ENCODE data around the gene SRGAP3. TPM values are rescaled to one million over a fixed set of nuclear protein-coding genes. Genes with fewer than 3 reads are reported as not detected.
"Not testable (repeated sequence)": the region's sequence is repeated elsewhere in the genome, so short reads cannot be mapped to it uniquely, and the experiment has no call there.

Gene SRGAP3
- total and polyA plus RNA-seq, 2 experiments from 2014 or later = 0.89 to 1.7 TPM

DNA sequence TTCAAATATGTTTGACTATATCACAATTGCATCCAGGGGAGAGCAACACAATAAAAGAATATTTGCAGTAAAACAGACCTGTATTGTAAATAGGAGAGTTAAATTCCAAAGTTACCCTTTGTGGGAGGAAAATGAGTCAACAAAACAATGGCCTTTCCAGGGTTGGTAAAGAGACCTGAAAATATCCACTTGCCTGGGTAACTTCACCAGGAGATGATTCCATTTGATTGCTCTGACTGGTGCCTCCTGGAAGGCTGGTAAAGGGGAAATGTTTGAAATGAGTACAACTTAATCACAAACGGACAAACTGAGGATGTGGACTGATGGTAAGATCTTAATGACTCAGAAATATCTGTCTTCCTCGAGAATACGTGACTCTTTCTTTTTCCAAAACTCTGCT lies 43.6 kb upstream of the SRGAP3 start:
- DNase-seq = peak; percentile 19
- no peak overlapping the region for H2AFZ ChIP-seq
- peaks cover 4% of the 10 kb centered on the region; the same call in 1 of the 2 replicates for H3F3A ChIP-seq (ENCODE audit: insufficient read depth)
- H3K27ac ChIP-seq = no peak overlapping the region
- no peak overlapping the region for H3K9ac ChIP-seq
- H4K20me1 ChIP-seq (ENCODE audit: insufficient read depth) = no peaks in the 10 kb centered on the region
- H3K27me3 ChIP-seq (replicated peaks; ENCODE audit: insufficient read depth) = no peaks in the 10 kb centered on the region
- in situ Hi-C loops (cut with MboI) = no loop called here
- no peaks in the 10 kb centered on the region for H3K9me3 ChIP-seq (ENCODE audit: low read depth)
- peaks cover 18% of the 10 kb centered on the region for H3K4me1 ChIP-seq (ENCODE audit: insufficient read depth)
- H3K4me2 ChIP-seq (ENCODE audit: unreplicated experiment) = no peak overlapping the region
- no peaks in the 10 kb centered on the region for H3K79me2 ChIP-seq (ENCODE audit: insufficient read depth)
- H3K4me3 ChIP-seq = no peak overlapping the region
- H3K9me2 ChIP-seq (ENCODE audit: insufficient read depth) = no peaks in the 10 kb centered on the region
- TF ChIP-seq EZH2phosphoT487 (IDR thresholded peaks at IDR 0.05; ENCODE audit: insufficient read depth, low read depth) (no peak), EZH2 (IDR thresholded peaks at IDR 0.05; ENCODE audit: insufficient read depth, poor library complexity, severe bottlenecking) (no peak)
- no peaks in the 10 kb centered on the region for H3K36me3 ChIP-seq (ENCODE audit: low read depth)
- 60 to 65% methylated on average over 3 of the region's 3 CpGs for WGBS, 2 experiments (ENCODE audit: low coverage in 1 of 2, low lambda C conversion rate in 2 of 2, missing lambda C conversion rate in 2 of 2)

DNA sequence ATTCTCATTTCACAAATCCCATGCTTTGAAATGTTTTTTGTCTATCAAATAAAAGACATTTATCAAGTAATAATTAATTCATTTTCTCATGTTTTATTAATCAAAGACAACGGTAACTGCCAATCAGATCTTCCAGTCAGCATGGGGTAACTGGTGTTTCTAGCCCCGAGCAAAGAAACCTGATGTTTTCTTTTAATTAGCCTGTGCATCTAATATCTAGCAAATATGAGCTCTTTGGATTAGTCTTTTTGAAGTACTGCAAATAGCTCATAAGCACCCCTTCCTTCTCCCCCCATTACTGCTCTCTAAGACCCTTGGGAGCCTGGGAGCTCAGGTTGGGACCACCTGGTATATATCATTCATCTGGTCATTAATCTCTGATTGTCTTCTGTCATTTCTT lies 43.1 kb upstream of the SRGAP3 start:
- Histone ChIP-seq H3K4me1 (ENCODE audit: insufficient read depth) (peaks cover 15% of the 10 kb centered on the region; the same call in 1 of the 2 replicates), H3K4me3 (no peak overlapping the region), H3K9me3 (ENCODE audit: low read depth) (no peaks in the 10 kb centered on the region), H3K79me2 (ENCODE audit: insufficient read depth) (no peaks in the 10 kb centered on the region), H3K9me2 (ENCODE audit: insufficient read depth) (no peaks in the 10 kb centered on the region), H3K9ac (no peak overlapping the region), H3K4me2 (ENCODE audit: unreplicated experiment) (no peak overlapping the region), H3K27me3 (replicated peaks; ENCODE audit: insufficient read depth) (no peaks in the 10 kb centered on the region), H2AFZ (no peak overlapping the region), H4K20me1 (ENCODE audit: insufficient read depth) (no peaks in the 10 kb centered on the region), H3F3A (ENCODE audit: insufficient read depth) (no peaks in the 10 kb centered on the region; the same call in 1 of the 2 replicates), H3K27ac (no peak overlapping the region), H3K36me3 (ENCODE audit: low read depth) (no peaks in the 10 kb centered on the region)
- no peak for DNase-seq
- TF ChIP-seq EZH2phosphoT487 (IDR thresholded peaks at IDR 0.05; ENCODE audit: insufficient read depth, low read depth) (no peak), EZH2 (IDR thresholded peaks at IDR 0.05; ENCODE audit: insufficient read depth, poor library complexity, severe bottlenecking) (no peak)
- WGBS, 2 experiments (ENCODE audit: low coverage in 1 of 2, low lambda C conversion rate in 2 of 2, missing lambda C conversion rate in 2 of 2) = 22 to 34% methylated on average over 2 of the region's 2 CpGs
- in situ Hi-C loops (cut with MboI) = no loop called here

DNA sequence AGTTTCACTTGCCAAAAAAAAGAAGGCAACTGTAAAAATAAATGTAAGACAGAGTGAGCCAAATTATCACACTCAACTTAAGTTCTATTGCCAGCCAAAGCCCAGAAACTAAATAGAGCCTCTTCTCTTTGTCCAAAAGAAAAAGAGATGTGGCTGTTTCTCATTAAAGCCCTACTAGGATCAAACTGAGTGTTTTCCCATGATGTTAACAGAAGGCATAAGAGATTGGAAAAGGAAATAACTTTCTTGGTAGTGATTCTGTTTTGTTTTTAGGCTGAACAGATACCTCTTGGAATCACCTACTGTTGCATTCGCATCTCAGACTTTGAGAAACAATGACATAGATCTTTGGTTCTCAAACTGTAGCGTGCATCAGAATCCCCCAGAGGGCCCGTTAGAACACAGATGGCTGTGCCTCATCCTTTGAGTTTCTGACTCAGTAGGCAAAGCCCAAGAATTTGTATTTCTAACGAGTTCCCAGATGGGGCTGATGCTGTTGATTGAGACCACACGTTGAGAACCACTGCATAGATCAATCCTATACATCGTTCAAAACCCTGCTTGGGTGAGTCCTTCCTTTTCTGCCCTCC lies 42.5 kb upstream of the SRGAP3 start:
- TF ChIP-seq EZH2phosphoT487 (IDR thresholded peaks at IDR 0.05; ENCODE audit: insufficient read depth, low read depth) (no peak), EZH2 (IDR thresholded peaks at IDR 0.05; ENCODE audit: insufficient read depth, poor library complexity, severe bottlenecking) (no peak)
- Histone ChIP-seq H4K20me1 (ENCODE audit: insufficient read depth) (no peaks in the 10 kb centered on the region), H3K79me2 (ENCODE audit: insufficient read depth) (no peaks in the 10 kb centered on the region), H3F3A (ENCODE audit: insufficient read depth) (no peaks in the 10 kb centered on the region; the same call in 1 of the 2 replicates), H3K27ac (no peak overlapping the region), H3K9me2 (ENCODE audit: insufficient read depth) (no peaks in the 10 kb centered on the region), H3K36me3 (ENCODE audit: low read depth) (no peaks in the 10 kb centered on the region), H3K9me3 (ENCODE audit: low read depth) (no peaks in the 10 kb centered on the region), H3K27me3 (replicated peaks; ENCODE audit: insufficient read depth) (no peaks in the 10 kb centered on the region), H3K9ac (no peak overlapping the region), H3K4me3 (no peak overlapping the region), H3K4me1 (ENCODE audit: insufficient read depth) (peaks cover 15% of the 10 kb centered on the region; the same call in 1 of the 2 replicates), H2AFZ (no peak overlapping the region), H3K4me2 (ENCODE audit: unreplicated experiment) (no peak overlapping the region)
- in situ Hi-C loops (cut with MboI) = no loop called here
- peak; percentile 73 for DNase-seq
- WGBS, 2 experiments (ENCODE audit: low coverage in 1 of 2, low lambda C conversion rate in 2 of 2, missing lambda C conversion rate in 2 of 2) = 7 to 9% methylated on average over 6 of the region's 6 CpGs

DNA sequence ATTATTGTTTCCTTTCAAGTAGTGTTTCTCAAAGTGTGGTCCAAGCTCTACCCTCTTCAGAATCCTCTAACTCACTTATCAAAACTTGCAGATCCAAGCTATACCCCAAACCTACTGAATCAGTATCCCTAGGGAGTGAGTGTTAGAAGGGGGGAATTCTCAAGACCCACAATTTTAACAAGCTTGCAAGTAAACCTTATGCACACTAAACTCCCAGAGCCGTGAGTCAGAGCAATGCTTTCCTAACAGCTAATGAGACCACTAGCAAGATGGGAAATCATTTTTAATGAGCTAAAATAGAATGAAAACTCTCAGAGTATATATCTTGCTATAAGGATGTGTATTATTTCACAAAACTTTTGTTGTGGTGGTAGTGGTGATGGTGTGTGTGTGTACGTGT lies 41.1 kb upstream of the SRGAP3 start:
- H3K4me1 ChIP-seq (ENCODE audit: insufficient read depth) = peaks cover 15% of the 10 kb centered on the region; the same call in 1 of the 2 replicates
- no peaks in the 10 kb centered on the region for H3K36me3 ChIP-seq (ENCODE audit: low read depth)
- H3K9ac ChIP-seq = no peak overlapping the region
- no peak for DNase-seq
- 60 to 71% methylated on average over 2 of the region's 2 CpGs for WGBS, 2 experiments (ENCODE audit: low coverage in 1 of 2, low lambda C conversion rate in 2 of 2, missing lambda C conversion rate in 2 of 2)
- no peaks in the 10 kb centered on the region for H3K9me3 ChIP-seq (ENCODE audit: low read depth)
- H3K4me2 ChIP-seq (ENCODE audit: unreplicated experiment) = no peak overlapping the region
- no peaks in the 10 kb centered on the region for H3K79me2 ChIP-seq (ENCODE audit: insufficient read depth)
- H3K27me3 ChIP-seq (replicated peaks; ENCODE audit: insufficient read depth) = no peaks in the 10 kb centered on the region
- H3K4me3 ChIP-seq = no peak overlapping the region
- H3K27ac ChIP-seq = no peak overlapping the region
- in situ Hi-C loops (cut with MboI) = no loop called here
- no peaks in the 10 kb centered on the region; the same call in 1 of the 2 replicates for H3F3A ChIP-seq (ENCODE audit: insufficient read depth)
- H3K9me2 ChIP-seq (ENCODE audit: insufficient read depth) = no peaks in the 10 kb centered on the region
- H4K20me1 ChIP-seq (ENCODE audit: insufficient read depth) = no peaks in the 10 kb centered on the region
- H2AFZ ChIP-seq = no peak overlapping the region
- no peak for TF ChIP-seq EZH2 (IDR thresholded peaks at IDR 0.05; ENCODE audit: insufficient read depth, poor library complexity, severe bottlenecking)
- TF ChIP-seq EZH2phosphoT487 (IDR thresholded peaks at IDR 0.05; ENCODE audit: insufficient read depth, low read depth) = no peak

DNA sequence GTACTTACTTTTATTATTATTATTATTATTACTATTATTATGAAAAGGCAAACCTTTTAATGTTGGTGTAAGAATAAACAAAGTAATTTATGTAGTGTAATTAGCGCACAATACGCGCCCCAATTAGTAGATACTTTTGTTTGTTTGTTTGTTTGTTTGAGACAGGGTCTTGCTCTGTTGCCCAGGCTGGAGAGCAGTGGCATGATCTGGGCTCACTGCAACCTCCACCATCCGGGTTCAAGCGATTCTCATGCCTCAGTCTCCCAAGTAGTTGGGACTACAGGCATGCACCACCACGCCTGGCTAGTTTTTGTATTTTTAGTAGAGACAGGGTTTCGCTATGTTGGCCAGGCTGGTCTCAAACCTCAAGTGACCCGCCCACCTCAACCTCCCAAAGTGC lies 32.1 kb upstream of the SRGAP3 start:
- H3K4me2 ChIP-seq (ENCODE audit: unreplicated experiment); H3K36me3 ChIP-seq (ENCODE audit: low read depth); H4K20me1 ChIP-seq (ENCODE audit: insufficient read depth); H3K9me2 ChIP-seq (ENCODE audit: insufficient read depth); H3K9me3 ChIP-seq (ENCODE audit: low read depth); H3K9ac ChIP-seq; H2AFZ ChIP-seq; H3K4me3 ChIP-seq; in situ Hi-C loops (cut with MboI); DNase-seq; H3K79me2 ChIP-seq (ENCODE audit: insufficient read depth); H3K27me3 ChIP-seq (replicated peaks; ENCODE audit: insufficient read depth); H3F3A ChIP-seq (ENCODE audit: insufficient read depth); H3K27ac ChIP-seq: not testable (repeated sequence)
- peaks cover 12% of the 10 kb centered on the region for H3K4me1 ChIP-seq (ENCODE audit: insufficient read depth)
- WGBS, 2 experiments (ENCODE audit: low coverage in 1 of 2, low lambda C conversion rate in 2 of 2, missing lambda C conversion rate in 2 of 2) = 84 to 87% methylated on average over 8 of the region's 8 CpGs
